GM23338 (cell line): Measurements from ENCODE around the gene MINDY4.

Experiments
- CREB1 ChIP-seq: fragments of 250-450 bp; sonication (Bioruptor Pico); IDR thresholded peaks from 2 replicates; pipeline ENCODE4 v1.5.0; 2020; ENCODE audit warnings: low read depth, mild to moderate bottlenecking, moderate library complexity
- EZH2 ChIP-seq: fragments of 200-600 bp; sonication (generic); IDR thresholded peaks from one replicate; pipeline ENCODE4 v1.8.0; 2017; ENCODE audit warnings: antibody characterized with exemption, mild to moderate bottlenecking, low read depth; ENCODE audit not compliant: unreplicated experiment
- EZH2phosphoT487 ChIP-seq: fragments of 200-600 bp; sonication (generic); IDR thresholded peaks from one replicate; pipeline ENCODE4 v1.8.1; 2018; ENCODE audit warnings: antibody characterized with exemption; ENCODE audit not compliant: unreplicated experiment
- JUNB ChIP-seq: IDR thresholded peaks from one replicate; pipeline ENCODE4 v1.6.1; 2016; ENCODE audit warnings: antibody characterized with exemption; ENCODE audit not compliant: unreplicated experiment
- NANOG ChIP-seq: IDR thresholded peaks from 2 replicates; pipeline ENCODE4 v1.6.1; 2016; ENCODE audit warnings: antibody characterized with exemption, borderline replicate concordance
- POLR2AphosphoS5 ChIP-seq: IDR thresholded peaks from 2 replicates; pipeline ENCODE4 v1.6.1; 2016; ENCODE audit warnings: antibody characterized with exemption, low read depth
- STAT1 ChIP-seq: IDR thresholded peaks from one replicate; pipeline ENCODE4 v1.6.1; 2016; ENCODE audit warnings: antibody characterized with exemption; ENCODE audit not compliant: unreplicated experiment
- ZNF331 ChIP-seq: fragments of 250-450 bp; sonication (Bioruptor Pico); IDR thresholded peaks from 2 replicates; pipeline ENCODE4 v1.5.0; 2020; ENCODE audit warnings: low read depth, mild to moderate bottlenecking, moderate library complexity
- TF ChIP-seq, protein P1 (sequence below), 2 experiments: fragments of 200-600 bp in 1 of 2; sonication (generic) in 1 of 2; conservative IDR thresholded peaks; 2 replicates each; pipeline versions ENCODE4 v1.5.1 to v1.6.1; 2016 to 2017; ENCODE audit warnings: antibody characterized with exemption in 2 of 2, low read depth in 2 of 2, mild to moderate bottlenecking in 2 of 2, moderate library complexity in 1 of 2
- TF ChIP-seq, protein P2 (sequence below): IDR thresholded peaks from one replicate; pipeline ENCODE4 v1.6.1; 2018; ENCODE audit warnings: antibody characterized with exemption; ENCODE audit not compliant: unreplicated experiment
- TF ChIP-seq, protein P3 (sequence below): IDR thresholded peaks from 2 replicates; pipeline ENCODE4 v1.6.1; 2016; ENCODE audit warnings: antibody characterized with exemption

DNA sequence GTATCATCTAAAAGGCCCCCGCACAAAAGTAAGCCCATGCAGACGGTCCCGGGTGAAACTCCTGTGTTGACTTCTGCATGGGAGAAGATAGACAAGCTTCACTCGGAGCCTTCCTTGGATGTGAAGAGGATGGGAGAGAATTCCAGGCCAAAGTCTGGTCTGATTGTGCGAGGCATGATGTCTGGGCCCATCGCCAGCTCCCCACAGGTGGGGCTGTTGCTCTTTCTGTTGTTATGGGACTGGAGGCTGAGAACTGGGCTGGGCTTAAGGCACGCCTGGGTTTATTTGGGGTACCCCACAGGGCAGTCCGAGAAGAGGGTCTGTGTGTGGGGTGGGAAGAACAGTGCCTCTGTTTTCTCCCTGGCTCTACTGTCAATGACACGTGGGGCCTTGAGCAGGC lies 14.6 kb downstream of the MINDY4 start:
- TF ChIP-seq, protein P1, sequence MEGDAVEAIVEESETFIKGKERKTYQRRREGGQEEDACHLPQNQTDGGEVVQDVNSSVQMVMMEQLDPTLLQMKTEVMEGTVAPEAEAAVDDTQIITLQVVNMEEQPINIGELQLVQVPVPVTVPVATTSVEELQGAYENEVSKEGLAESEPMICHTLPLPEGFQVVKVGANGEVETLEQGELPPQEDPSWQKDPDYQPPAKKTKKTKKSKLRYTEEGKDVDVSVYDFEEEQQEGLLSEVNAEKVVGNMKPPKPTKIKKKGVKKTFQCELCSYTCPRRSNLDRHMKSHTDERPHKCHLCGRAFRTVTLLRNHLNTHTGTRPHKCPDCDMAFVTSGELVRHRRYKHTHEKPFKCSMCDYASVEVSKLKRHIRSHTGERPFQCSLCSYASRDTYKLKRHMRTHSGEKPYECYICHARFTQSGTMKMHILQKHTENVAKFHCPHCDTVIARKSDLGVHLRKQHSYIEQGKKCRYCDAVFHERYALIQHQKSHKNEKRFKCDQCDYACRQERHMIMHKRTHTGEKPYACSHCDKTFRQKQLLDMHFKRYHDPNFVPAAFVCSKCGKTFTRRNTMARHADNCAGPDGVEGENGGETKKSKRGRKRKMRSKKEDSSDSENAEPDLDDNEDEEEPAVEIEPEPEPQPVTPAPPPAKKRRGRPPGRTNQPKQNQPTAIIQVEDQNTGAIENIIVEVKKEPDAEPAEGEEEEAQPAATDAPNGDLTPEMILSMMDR (conservative IDR thresholded peaks at IDR 0.05; ENCODE audit: low read depth in 2 of 2), result peak in 1 of 2 experiments; percentile 18; a peak in 1 of 4 replicates
- TF ChIP-seq CREB1 (CRISPR knock-in tag), result no peak
- TF ChIP-seq EZH2phosphoT487, result no peak
- TF ChIP-seq EZH2, result no peak
- TF ChIP-seq, protein P2, sequence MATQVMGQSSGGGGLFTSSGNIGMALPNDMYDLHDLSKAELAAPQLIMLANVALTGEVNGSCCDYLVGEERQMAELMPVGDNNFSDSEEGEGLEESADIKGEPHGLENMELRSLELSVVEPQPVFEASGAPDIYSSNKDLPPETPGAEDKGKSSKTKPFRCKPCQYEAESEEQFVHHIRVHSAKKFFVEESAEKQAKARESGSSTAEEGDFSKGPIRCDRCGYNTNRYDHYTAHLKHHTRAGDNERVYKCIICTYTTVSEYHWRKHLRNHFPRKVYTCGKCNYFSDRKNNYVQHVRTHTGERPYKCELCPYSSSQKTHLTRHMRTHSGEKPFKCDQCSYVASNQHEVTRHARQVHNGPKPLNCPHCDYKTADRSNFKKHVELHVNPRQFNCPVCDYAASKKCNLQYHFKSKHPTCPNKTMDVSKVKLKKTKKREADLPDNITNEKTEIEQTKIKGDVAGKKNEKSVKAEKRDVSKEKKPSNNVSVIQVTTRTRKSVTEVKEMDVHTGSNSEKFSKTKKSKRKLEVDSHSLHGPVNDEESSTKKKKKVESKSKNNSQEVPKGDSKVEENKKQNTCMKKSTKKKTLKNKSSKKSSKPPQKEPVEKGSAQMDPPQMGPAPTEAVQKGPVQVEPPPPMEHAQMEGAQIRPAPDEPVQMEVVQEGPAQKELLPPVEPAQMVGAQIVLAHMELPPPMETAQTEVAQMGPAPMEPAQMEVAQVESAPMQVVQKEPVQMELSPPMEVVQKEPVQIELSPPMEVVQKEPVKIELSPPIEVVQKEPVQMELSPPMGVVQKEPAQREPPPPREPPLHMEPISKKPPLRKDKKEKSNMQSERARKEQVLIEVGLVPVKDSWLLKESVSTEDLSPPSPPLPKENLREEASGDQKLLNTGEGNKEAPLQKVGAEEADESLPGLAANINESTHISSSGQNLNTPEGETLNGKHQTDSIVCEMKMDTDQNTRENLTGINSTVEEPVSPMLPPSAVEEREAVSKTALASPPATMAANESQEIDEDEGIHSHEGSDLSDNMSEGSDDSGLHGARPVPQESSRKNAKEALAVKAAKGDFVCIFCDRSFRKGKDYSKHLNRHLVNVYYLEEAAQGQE, result no peak
- no peak for TF ChIP-seq POLR2AphosphoS5
- no peak for TF ChIP-seq JUNB
- no peak for TF ChIP-seq NANOG
- TF ChIP-seq, protein P3, sequence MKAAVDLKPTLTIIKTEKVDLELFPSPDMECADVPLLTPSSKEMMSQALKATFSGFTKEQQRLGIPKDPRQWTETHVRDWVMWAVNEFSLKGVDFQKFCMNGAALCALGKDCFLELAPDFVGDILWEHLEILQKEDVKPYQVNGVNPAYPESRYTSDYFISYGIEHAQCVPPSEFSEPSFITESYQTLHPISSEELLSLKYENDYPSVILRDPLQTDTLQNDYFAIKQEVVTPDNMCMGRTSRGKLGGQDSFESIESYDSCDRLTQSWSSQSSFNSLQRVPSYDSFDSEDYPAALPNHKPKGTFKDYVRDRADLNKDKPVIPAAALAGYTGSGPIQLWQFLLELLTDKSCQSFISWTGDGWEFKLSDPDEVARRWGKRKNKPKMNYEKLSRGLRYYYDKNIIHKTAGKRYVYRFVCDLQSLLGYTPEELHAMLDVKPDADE, result no peak
- no peak for TF ChIP-seq STAT1
- no peak for TF ChIP-seq ZNF331 (CRISPR knock-in tag)
